K562 (cell line): Measurements from ENCODE around the gene SPRN. TPM values are rescaled to one million over a fixed set of nuclear protein-coding genes. Genes with fewer than 3 reads are reported as not detected.

ENCODE experiments used
- CLOCK ChIP-seq: fragments of 250-450 bp; sonication (Bioruptor Pico); IDR thresholded peaks from 2 replicates; pipeline ENCODE4 v1.4.0; 2020; ENCODE audit warnings: mild to moderate bottlenecking, moderate library complexity, borderline replicate concordance
- CUX1 ChIP-seq: fragments of 200-800 bp; sonication (Bioruptor generic); IDR thresholded peaks from 2 replicates; pipeline ENCODE4 v1.6.1; 2016; ENCODE audit warnings: missing genetic modification characterization, missing compliant biosample characterization
- EGR1 ChIP-seq: fragments of 450-650 bp; conservative IDR thresholded peaks from 2 replicates; pipeline ENCODE4 v1.6.1; 2017; ENCODE audit warnings: mild to moderate bottlenecking
- ETS2 ChIP-seq: IDR thresholded peaks from 2 replicates; pipeline ENCODE4 v1.6.1; 2016; ENCODE audit warnings: borderline replicate concordance, missing genetic modification characterization, mild to moderate bottlenecking, moderate library complexity, missing compliant biosample characterization; ENCODE audit not compliant: poor library complexity, severe bottlenecking
- FOS ChIP-seq: IDR thresholded peaks from 3 replicates; pipeline ENCODE4 v1.6.1; 2011; ENCODE audit not compliant: insufficient read length; ENCODE audit errors: extremely low read depth
- GATAD2B ChIP-seq: fragments of 450-650 bp; IDR thresholded peaks from 2 replicates; pipeline ENCODE4 v1.6.1; 2017; ENCODE audit warnings: mild to moderate bottlenecking, borderline replicate concordance
- HMG20A ChIP-seq: fragments of 450-650 bp; formaldehyde crosslinking; conservative IDR thresholded peaks from 2 replicates; pipeline ENCODE4 v1.4.0; 2020; ENCODE audit warnings: mild to moderate bottlenecking, mixed read lengths
- MBD2 ChIP-seq: sonication (generic); IDR thresholded peaks from 2 replicates; pipeline ENCODE4 v1.6.1; 2016; ENCODE audit warnings: low read depth, borderline replicate concordance
- NCOR1 ChIP-seq: fragments of 450-650 bp; IDR thresholded peaks from 2 replicates; pipeline ENCODE4 v1.6.1; 2016; ENCODE audit warnings: mild to moderate bottlenecking, moderate library complexity
- NFE2L1 ChIP-seq: fragments of 450-650 bp; IDR thresholded peaks from 2 replicates; pipeline ENCODE4 v1.6.1; 2016; ENCODE audit warnings: missing genetic modification characterization, low read depth, mild to moderate bottlenecking, missing compliant biosample characterization, moderate library complexity, borderline replicate concordance
- RBM22 ChIP-seq: fragments of 200-400 bp; formaldehyde crosslinking; IDR thresholded peaks from 2 replicates; pipeline ENCODE4 v1.6.1; 2018; ENCODE audit warnings: low read length, low read depth; ENCODE audit not compliant: poor library complexity, severe bottlenecking
- SMARCE1 ChIP-seq: fragments of 450-650 bp; IDR thresholded peaks from 2 replicates; pipeline ENCODE4 v1.7.1; 2016; ENCODE audit warnings: mild to moderate bottlenecking
- TAF9B ChIP-seq: fragments of 450-650 bp; IDR thresholded peaks from 2 replicates; pipeline ENCODE4 v1.6.1; 2018; ENCODE audit warnings: mild to moderate bottlenecking; ENCODE audit not compliant: partially characterized antibody
- TBP ChIP-seq: optimal IDR thresholded peaks from 2 replicates; pipeline ENCODE3; 2011; ENCODE audit warnings: low read depth, low read length, improper control_type of control experiment
- TCF7L2 ChIP-seq: fragments of 150-350 bp; IDR thresholded peaks from 2 replicates; pipeline ENCODE4 v1.6.1; 2016; ENCODE audit warnings: low read depth, mild to moderate bottlenecking, low read length, moderate library complexity
- THAP12 ChIP-seq: fragments of 250-450 bp; sonication (Bioruptor Pico); IDR thresholded peaks from 2 replicates; pipeline ENCODE4 v1.9.0; 2021; ENCODE audit warnings: mild to moderate bottlenecking, inconsistent platforms
- ZBTB7A ChIP-seq: IDR thresholded peaks from 2 replicates; pipeline ENCODE4 v1.6.1; 2011; ENCODE audit warnings: low read depth, mild to moderate bottlenecking, low read length, moderate library complexity, borderline replicate concordance; ENCODE audit not compliant: control insufficient read depth
- ZFX ChIP-seq: sonication (generic); formaldehyde crosslinking; IDR thresholded peaks from 2 replicates; pipeline ENCODE4 v1.8.0; 2022; ENCODE audit warnings: mild to moderate bottlenecking, missing genetic modification reagents, moderate library complexity
- polyA plus RNA-seq, 8 experiments: library from polyadenylated mRNA; depleted of rRNA in 4 of 8; stranded (reverse) in 5 of 8; unstranded in 3 of 8; fragments of >200 nt; fragmentation: Nextera tagmentation in 2 of 8; fragmentation: Illumina TruSeq in 1 of 8; extraction: Ambion mirVana in 2 of 8; extraction: Trizol in 1 of 8; gene quantifications; 2 replicates each; pipeline versions ENCODE4 v1.2.1 to v1.2.3, GENCODE V29; 2011 to 2014; ENCODE audit warnings: inconsistent platforms in 1 of 8, missing spikeins in 1 of 8
- total RNA-seq, 7 experiments: library from RNA; depleted of rRNA in 6 of 7; stranded (reverse); fragments of >200 nt in 6 of 7; fragmentation: Illumina TruSeq in 2 of 7; extraction: Trizol in 2 of 7; gene quantifications; 2 replicates each; pipeline versions ENCODE4 v1.2.1 to v1.2.3, GENCODE V29; 2011 to 2021; ENCODE audit warnings: low replicate concordance in 1 of 7

SPRN gene
- total and polyA plus RNA-seq, 9 of the 15 experiments (the other 6 are each of a cell fraction or from before 2014, with no cell fraction given): 0.04 TPM; not detected in 8

GRCh38 chr10:133379152-133379800 lies 45.1 kb downstream of the SPRN start, which contains the start of gene PAOX (continued):
- TF ChIP-seq THAP12 (CRISPR knock-in tag) (no peak), GATAD2B (peak; percentile 39; the same call in 1 of the 2 replicates), RBM22 (no peak), ETS2 (tag) (no peak), CLOCK (no peak), TBP (peak; percentile 11), ZBTB7A (peak; percentile 55; the same call in 1 of the 2 replicates), SMARCE1 (no peak), TAF9B (no peak), FOS (no peak), TCF7L2 (no peak), NCOR1 (no peak), CUX1 (CRISPR knock-in tag) (no peak), NFE2L1 (tag) (no peak), MBD2 (no peak), EGR1 (no peak), HMG20A (no peak), ZFX (CRISPR knock-in tag) (peak; percentile 58)
